HT1080 (cell line): Measurements from ENCODE around the gene RIN1. TPM values are rescaled to one million over a fixed set of nuclear protein-coding genes. Genes with fewer than 3 reads are reported as not detected.

Experiments used
- DNase-seq: peaks from one replicate; pipeline ENCODE4 v3.0.0-alpha.2; 2015; ENCODE audit warnings: low read depth
- total RNA-seq: library from RNA; depleted of rRNA; stranded (reverse); fragments of >200 nt; shearing (Covaris generic); gene quantifications from 2 replicates; pipeline ENCODE4 v1.2.3, GENCODE V29; 2014

The RIN1 gene
- total RNA-seq, 1 experiment from 2014 or later, result 47.5 TPM

GRCh38 chr11:66302656-66303055, 33.6 kb downstream of the RIN1 start:
- no peak for DNase-seq

- DNase-seq, result no peak
Measured at GRCh38 chr11:66299186-66299585, 37.0 kb downstream of the RIN1 start.

- DNase-seq, result no peak
Measured at GRCh38 chr11:66297610-66298009, 38.6 kb downstream of the RIN1 start.

- no peak for DNase-seq
Measured at GRCh38 chr11:66294626-66295620, 41.3 kb downstream of the RIN1 start.

GRCh38 chr11:66293777-66294625, 42.2 kb downstream of the RIN1 start:
- DNase-seq, result no peak

GRCh38 chr11:66293352-66293751, 42.9 kb downstream of the RIN1 start:
- DNase-seq, result no peak

- no peak for DNase-seq
Measured at GRCh38 chr11:66292543-66293332, 43.5 kb downstream of the RIN1 start.

- DNase-seq, result no peak
Measured at GRCh38 chr11:66291706-66292542, 44.3 kb downstream of the RIN1 start, which contains the start of gene TMEM151A. TMEM151A (plus strand) TSS chr11:66291894; CDS start chr11:66292014, 120 bp downstream.

GRCh38 chr11:66291303-66291705, 44.9 kb downstream of the RIN1 start:
- DNase-seq, result no peak

GRCh38 chr11:66290330-66290621, 46.0 kb downstream of the RIN1 start:
- DNase-seq, result no peak

- no peak for DNase-seq
Measured at GRCh38 chr11:66289548-66290329, 46.5 kb downstream of the RIN1 start.

GRCh38 chr11:66288671-66289547, 47.3 kb downstream of the RIN1 start, which contains the start of gene YIF1A:
YIF1A (minus strand) TSS chr11:66289143; CDS start chr11:66288985, 158 bp downstream.
- DNase-seq, result peak; percentile 99

- DNase-seq, result no peak
Measured at GRCh38 chr11:66287889-66288670, 48.2 kb downstream of the RIN1 start.

- DNase-seq, result no peak
Measured at GRCh38 chr11:66287211-66287888, 48.9 kb downstream of the RIN1 start.

GRCh38 chr11:66286699-66287098, 49.5 kb downstream of the RIN1 start:
- DNase-seq, result no peak

- DNase-seq, result no peak
Measured at GRCh38 chr11:66285250-66285947, 50.8 kb downstream of the RIN1 start.
